Thyroid gland (tissue), 4 donors: ENCODE measurements around the gene RPL18A. TPM values are rescaled to one million over a fixed set of nuclear protein-coding genes. Genes with fewer than 3 reads are reported as not detected.

Source experiments
- DNase-seq, 2 donors: peaks; one replicate each; pipeline ENCODE4 v3.0.0-alpha.2; 2019
- H3K27ac ChIP-seq, 3 donors: fragments of 200-600 bp; sonication (generic); 1 replicate in 2 of 3; 2 replicates in 1 of 3; pipeline ENCODE4 v1.5.1; 2016 to 2019; ENCODE audit warnings: mild to moderate bottlenecking in 1 of 3, moderate library complexity in 1 of 3
- H3K27me3 ChIP-seq: fragments of 200-600 bp; sonication (generic); one replicate; pipeline ENCODE4 v1.5.1; 2019
- H3K36me3 ChIP-seq, 2 donors: fragments of 200-600 bp; sonication (generic); one replicate each; pipeline ENCODE4 v1.5.1; 2016 to 2019
- H3K4me1 ChIP-seq, 2 donors: fragments of 200-600 bp; sonication (generic); one replicate each; pipeline ENCODE4 v1.5.1; 2017 to 2019
- H3K4me3 ChIP-seq, 3 donors: fragments of 200-600 bp; sonication (generic); replicated peaks in 1 of 3; 1 replicate in 2 of 3; 2 replicates in 1 of 3; pipeline ENCODE4 v1.5.1; 2016; ENCODE audit warnings: mild to moderate bottlenecking in 1 of 3
- H3K9me3 ChIP-seq: fragments of 200-600 bp; sonication (generic); one replicate; pipeline ENCODE4 v1.5.1; 2017
- POLR2A ChIP-seq, 2 donors: fragments of 450-650 bp; IDR thresholded peaks; one replicate each; pipeline ENCODE4 v1.6.1; 2017; ENCODE audit warnings: antibody characterized with exemption in 2 of 2, mild to moderate bottlenecking in 2 of 2, moderate library complexity in 1 of 2
- WGBS, 2 donors: methylation state at CpG; one replicate each; pipeline ENCODE4 v1.1.5; 2017; 5-methylcytosine and 5-hydroxymethylcytosine counted together
- intact Hi-C: fragments of 100-400 bp; cut with DNase I; formaldehyde crosslinking; loops from one replicate; pipeline ENCODE4 v1.15.1; 2023
- small RNA-seq: library from RNA; depleted of rRNA; stranded (forward); fragments of <200 nt; gene quantifications from one replicate; pipeline ENCODE3, GENCODE V24; 2016
- total RNA-seq, 4 donors: library from RNA; depleted of rRNA; stranded (reverse); fragments of >200 nt; gene quantifications; one replicate each; pipeline ENCODE4 v1.2.3, GENCODE V29; 2016
- TF ChIP-seq, protein P1 (sequence below), 6 experiments: fragments of 200-600 bp in 3 of 6; fragments of 450-650 bp in 3 of 6; sonication (generic) in 3 of 6; IDR thresholded peaks; one replicate each; pipeline ENCODE4 v1.5.1; 2016 to 2019; ENCODE audit warnings: antibody characterized with exemption in 6 of 6, mild to moderate bottlenecking in 2 of 6, inconsistent platforms in 1 of 6, moderate library complexity in 1 of 6

Gene RPL18A
- total RNA-seq, 4 donors from 2014 or later = 718 to 1,678 (median 1,197) TPM

DNA sequence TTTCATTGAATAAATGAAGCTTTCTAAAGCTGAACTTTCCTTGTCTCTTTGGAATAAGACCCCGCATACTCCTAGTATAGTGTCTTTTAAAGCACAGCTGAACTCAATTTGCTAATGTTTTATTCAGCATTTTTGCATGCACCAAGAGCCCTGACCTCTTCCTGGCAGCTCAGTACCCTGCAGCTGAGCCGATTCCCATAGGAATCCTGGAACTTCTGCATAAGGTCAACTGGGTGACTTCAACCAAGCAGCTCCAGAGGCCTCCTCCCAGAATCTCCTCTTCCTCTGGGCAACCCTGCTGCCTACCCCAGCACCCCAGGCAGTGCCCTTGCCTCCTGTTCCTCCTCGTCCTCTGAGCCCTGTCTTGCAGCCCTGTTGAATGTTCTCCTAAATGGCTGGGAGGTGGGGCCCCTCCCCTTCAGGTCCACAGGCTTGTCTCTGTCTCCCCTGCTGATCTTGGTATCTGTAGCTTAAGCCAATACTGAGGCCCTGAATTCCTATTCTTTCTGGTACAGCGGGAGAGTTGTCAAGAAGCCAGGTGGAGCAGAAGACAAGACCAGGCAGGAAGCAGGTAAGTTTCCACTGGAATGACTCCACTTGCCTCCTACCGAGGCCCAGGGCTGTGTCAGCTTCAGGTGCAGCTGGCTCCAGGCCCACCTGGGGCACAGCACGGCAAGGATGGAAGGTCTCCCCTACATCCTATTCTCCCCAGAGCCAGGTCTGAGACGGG, 49.5 kb downstream of the RPL18A start:
- no peaks in the 10 kb centered on the region for H3K9me3 ChIP-seq
- WGBS, 2 donors = 64% methylated on average over 7 of the region's 7 CpGs
- no peaks in the 10 kb centered on the region for H3K36me3 ChIP-seq
- no peaks in the 10 kb centered on the region for H3K27me3 ChIP-seq
- intact Hi-C loops = no loop called here
- H3K4me3 ChIP-seq = no peak overlapping the region
- DNase-seq = no peak
- no peak overlapping the region for H3K27ac ChIP-seq
- TF ChIP-seq, protein P1, sequence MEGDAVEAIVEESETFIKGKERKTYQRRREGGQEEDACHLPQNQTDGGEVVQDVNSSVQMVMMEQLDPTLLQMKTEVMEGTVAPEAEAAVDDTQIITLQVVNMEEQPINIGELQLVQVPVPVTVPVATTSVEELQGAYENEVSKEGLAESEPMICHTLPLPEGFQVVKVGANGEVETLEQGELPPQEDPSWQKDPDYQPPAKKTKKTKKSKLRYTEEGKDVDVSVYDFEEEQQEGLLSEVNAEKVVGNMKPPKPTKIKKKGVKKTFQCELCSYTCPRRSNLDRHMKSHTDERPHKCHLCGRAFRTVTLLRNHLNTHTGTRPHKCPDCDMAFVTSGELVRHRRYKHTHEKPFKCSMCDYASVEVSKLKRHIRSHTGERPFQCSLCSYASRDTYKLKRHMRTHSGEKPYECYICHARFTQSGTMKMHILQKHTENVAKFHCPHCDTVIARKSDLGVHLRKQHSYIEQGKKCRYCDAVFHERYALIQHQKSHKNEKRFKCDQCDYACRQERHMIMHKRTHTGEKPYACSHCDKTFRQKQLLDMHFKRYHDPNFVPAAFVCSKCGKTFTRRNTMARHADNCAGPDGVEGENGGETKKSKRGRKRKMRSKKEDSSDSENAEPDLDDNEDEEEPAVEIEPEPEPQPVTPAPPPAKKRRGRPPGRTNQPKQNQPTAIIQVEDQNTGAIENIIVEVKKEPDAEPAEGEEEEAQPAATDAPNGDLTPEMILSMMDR (IDR thresholded peaks at IDR 0.05) = no peak
- TF ChIP-seq POLR2A (IDR thresholded peaks at IDR 0.05) = no peak
- H3K4me1 ChIP-seq = no peaks in the 10 kb centered on the region

DNA sequence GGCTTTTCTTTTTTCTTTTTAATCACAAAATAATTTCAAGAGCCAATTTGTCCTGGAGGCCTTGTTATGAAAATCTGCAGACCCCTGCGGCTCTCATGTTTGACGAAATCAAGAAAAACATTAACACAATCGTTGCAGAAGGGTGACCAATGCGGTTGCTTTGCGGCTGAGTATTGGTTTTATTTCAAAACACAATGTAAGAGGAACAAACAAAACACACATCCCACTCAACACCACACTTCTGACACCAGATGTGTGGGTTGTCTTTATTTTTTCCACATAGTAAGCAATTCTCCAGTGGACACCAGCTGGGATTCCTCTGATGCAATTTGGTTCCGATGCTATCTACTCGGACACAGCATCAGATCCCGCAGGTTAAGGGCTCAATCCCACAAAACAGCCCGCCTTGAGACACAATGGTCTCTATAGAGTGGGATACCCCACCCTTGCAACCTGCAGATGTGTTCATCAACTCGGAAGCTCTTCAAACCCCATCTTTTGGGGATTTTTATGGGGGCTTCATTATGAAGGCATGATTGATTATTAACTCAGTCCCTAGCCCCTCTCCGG, 51.2 kb downstream of the RPL18A start:
- DNase-seq = no peak

More for the DNA sequence above, 51.2 kb downstream of the RPL18A start:
- TF ChIP-seq, protein P1 (IDR thresholded peaks at IDR 0.05) = no peak
- TF ChIP-seq POLR2A (IDR thresholded peaks at IDR 0.05) = no peak
- Histone ChIP-seq H3K9me3 (no peaks in the 10 kb centered on the region), H3K4me1 (no peaks in the 10 kb centered on the region), H3K27me3 (no peaks in the 10 kb centered on the region), H3K4me3 (no peak overlapping the region), H3K36me3 (no peaks in the 10 kb centered on the region), H3K27ac (no peak overlapping the region)
- 72 to 84% methylated on average over 10 to 11 of the region's 11 CpGs for WGBS, 2 donors
- intact Hi-C loops = no loop called here

Small RNA genes lying within 50 kb of the gene (small RNA-seq; reads per million reads assigned to genes)
- gene SNORA68 = not detected

Other genes starting within 250 kb of the RPL18A start
- 1 to 10 TPM in 1 of 4 donors, under 1 TPM in 3; under 0.01 to 2.7 (median 0.21) TPM for gene UNC13A, start 171.6 kb upstream of the RPL18A start, total RNA-seq
- 10 to 100 TPM; 17.9 to 35.5 (median 27.9) TPM for gene MAP1S, start 140.4 kb upstream of the RPL18A start, total RNA-seq
- gene FCHO1, start 108.4 kb upstream of the RPL18A start, total RNA-seq = 1 to 10 TPM in 1 of 4 donors, under 1 TPM in 2, not detected in 1; 0.40 to 1.6 (median 0.67) TPM
- gene B3GNT3, start 64.8 kb upstream of the RPL18A start, total RNA-seq = 1 to 10 TPM in 1 of 4 donors, under 1 TPM in 1, not detected in 2; 0.78 to 1.3 TPM
- under 1 TPM in 2 of 4 donors, not detected in 2; 0.89 to 0.94 TPM for gene INSL3, start 38.4 kb upstream of the RPL18A start, total RNA-seq
- gene JAK3, start 11.9 kb upstream of the RPL18A start, total RNA-seq = 10 to 100 TPM in 1 of 4 donors, 1 to 10 TPM in 3; 1.8 to 12.3 (median 5.2) TPM
- 1 to 10 TPM in 3 of 4 donors, under 1 TPM in 1; 0.34 to 4.3 (median 2.6) TPM for gene SLC5A5, start 12.0 kb downstream of the RPL18A start, total RNA-seq
- 10 to 100 TPM; 35.7 to 65.6 (median 51.9) TPM for gene CCDC124, start 73.1 kb downstream of the RPL18A start, total RNA-seq
- under 1 TPM in 1 of 4 donors, not detected in 3; 0.22 TPM for gene KCNN1, start 107.2 kb downstream of the RPL18A start, total RNA-seq
- 100 to 1,000 TPM in 2 of 4 donors, 10 to 100 TPM in 2; 51.1 to 120 (median 82.8) TPM for gene ARRDC2, start 148.3 kb downstream of the RPL18A start, total RNA-seq
- 1 to 10 TPM in 1 of 4 donors, under 1 TPM in 1, not detected in 2; 0.93 to 1.1 TPM for gene IL12RB1, start 227.0 kb downstream of the RPL18A start, total RNA-seq
- gene MAST3, start 237.9 kb downstream of the RPL18A start, total RNA-seq = 1 to 10 TPM; 4.8 to 5.6 (median 5.0) TPM